ENCODE measurements around the gene CHST1. TPM values are rescaled to one million over a fixed set of nuclear protein-coding genes. Genes with fewer than 3 reads are reported as not detected.

Gene CHST1
- total RNA-seq, 2 donors from 2014 or later = 3.3 to 5.2 TPM

GRCh38 chr11:45662665-45663485 lies 2.5 kb downstream of the CHST1 start:
- intact Hi-C loops (cut with DNase I) = no loop called here

GRCh38 chr11:45662096-45662664 lies 3.2 kb downstream of the CHST1 start:
- peak; percentile 38 for DNase-seq (ENCODE audit: low spot score)
- intact Hi-C loops (cut with DNase I) = no loop called here

More at GRCh38 chr11:45662665-45663485, 2.5 kb downstream of the CHST1 start:
- peak; percentile 68 for DNase-seq (ENCODE audit: low spot score)

DNA sequence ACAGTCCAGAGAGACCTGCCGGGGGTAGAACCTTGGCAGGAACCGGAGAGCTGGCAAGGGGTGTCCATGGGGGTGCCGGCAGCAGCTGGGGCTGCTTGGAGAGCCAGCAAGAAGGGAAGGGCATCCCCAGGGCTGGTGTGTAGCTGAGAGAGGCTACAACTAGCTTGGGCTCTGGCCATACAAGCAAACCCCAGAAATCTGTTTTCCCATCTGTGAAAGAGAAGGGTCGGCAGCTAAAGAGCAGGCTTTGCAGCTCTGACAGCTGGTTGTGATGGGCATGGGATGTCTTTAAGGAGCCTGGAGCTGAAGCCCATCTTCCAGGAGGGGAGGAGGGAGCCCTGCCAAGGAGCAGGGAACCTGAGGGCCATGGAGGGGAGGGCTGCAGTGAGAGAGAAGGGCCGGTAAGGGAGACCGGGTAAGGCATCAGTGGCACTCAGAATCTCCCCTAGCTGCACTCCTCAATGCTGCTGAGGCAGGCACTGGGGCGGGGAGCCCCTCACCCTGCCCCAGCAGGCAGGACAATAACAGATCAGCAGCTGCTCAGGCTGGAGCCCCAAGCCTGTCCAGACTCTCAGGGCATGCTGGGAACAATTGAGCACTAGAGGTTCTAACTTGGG lies 3.9 kb downstream of the CHST1 start:
- DNase-seq (ENCODE audit: low spot score) = peak; percentile 58
- intact Hi-C loops (cut with DNase I) = no loop called here

DNA sequence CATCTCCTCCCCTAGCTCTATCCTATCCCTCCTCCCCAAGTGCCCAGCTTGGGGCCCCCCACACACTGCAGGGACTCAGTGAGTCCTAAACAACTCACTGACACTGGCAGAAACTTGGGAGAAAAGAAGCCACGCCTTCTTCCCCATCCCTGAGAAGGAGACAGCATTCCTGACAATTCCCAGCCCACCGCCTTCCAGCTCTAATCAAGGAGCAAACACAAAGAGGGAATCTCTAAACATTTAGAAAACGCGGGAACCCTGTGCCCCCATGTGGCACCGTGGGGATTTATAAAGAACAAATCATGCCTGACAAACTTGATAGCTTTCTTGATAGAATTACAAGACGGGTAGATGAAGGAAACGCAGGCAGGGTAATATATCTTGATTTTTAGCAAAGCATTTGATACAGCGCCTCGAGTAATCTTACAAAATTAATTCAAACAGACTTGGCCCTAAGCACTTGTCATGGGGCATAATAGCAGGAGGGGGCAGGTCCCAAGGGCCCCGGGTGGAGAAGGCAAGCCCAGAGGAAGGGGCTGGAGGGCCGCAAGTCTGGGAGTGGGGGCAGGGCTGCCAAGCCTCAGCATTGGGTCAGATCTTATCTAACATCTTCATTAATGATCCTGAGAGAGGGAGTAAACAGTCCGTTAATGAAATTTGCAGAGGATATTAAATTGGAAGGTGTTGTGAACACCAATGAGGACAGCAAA lies 4.5 kb downstream of the CHST1 start:
- DNase-seq (ENCODE audit: low spot score) = peak; percentile 40
- intact Hi-C loops (cut with DNase I) = no loop called here

- DNase-seq (ENCODE audit: low spot score) = peak; percentile 47
- intact Hi-C loops (cut with DNase I) = loop anchor here (1.0 to 10.0 kb wide), 2 partner anchors 37 to 285 kb away; no protein-coding TSS in a partner anchor
These were observed 5.6 kb downstream of the CHST1 start for GRCh38 chr11:45659818-45660160.

- intact Hi-C loops (cut with DNase I) = loop anchor here (1.0 to 10.0 kb wide), 2 partner anchors 37 to 284 kb away; no protein-coding TSS in a partner anchor
- DNase-seq (ENCODE audit: low spot score) = peak; percentile 67
These were observed 6.2 kb downstream of the CHST1 start for GRCh38 chr11:45659031-45659817.

DNA sequence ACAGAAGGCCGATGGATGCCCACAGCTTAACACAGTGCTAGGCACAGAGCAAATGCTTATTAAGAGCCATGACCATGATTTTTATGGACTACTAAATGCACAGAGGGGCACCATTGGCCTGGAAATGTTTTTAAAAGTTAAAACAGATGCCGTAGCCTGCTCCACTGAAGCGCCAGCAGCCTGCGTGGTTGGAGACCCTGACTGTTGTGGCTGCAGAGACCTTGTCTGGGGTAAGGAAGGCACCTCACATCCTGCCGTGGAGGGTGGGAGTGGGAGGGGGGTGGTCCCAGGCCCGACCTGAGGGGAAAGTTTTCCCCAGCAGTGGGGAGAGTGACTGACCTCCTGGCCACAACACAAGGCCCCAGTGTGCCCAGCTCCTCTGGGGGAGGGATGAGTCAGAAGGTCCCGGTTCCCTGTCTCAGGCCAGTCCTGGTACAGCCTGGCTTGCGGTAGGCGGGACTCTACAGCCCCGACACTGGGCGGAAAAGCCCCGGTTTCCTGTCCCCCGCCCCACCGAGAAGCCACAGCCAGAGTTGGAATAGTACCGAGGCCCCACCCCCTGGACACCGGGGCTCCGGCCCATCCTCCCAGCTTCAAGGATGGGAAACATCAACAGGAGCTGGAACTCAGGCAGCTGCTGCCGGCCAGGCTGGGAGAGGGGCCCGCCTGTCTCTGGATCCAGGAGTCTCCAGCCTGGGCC lies 7.0 kb downstream of the CHST1 start:
- DNase-seq (ENCODE audit: low spot score) = peak; percentile 88
- intact Hi-C loops (cut with DNase I) = loop anchor here (10.0 kb wide), 1 partner anchor 284 kb away; no protein-coding TSS in a partner anchor

GRCh38 chr11:45657496-45658260 lies 7.7 kb downstream of the CHST1 start:
- DNase-seq (ENCODE audit: low spot score) = peak; percentile 47
- intact Hi-C loops (cut with DNase I) = loop anchor here (10.0 kb wide), 1 partner anchor 283 kb away; no protein-coding TSS in a partner anchor

GRCh38 chr11:45655831-45656230 lies 9.6 kb downstream of the CHST1 start:
- no peak for DNase-seq (ENCODE audit: low spot score)
- intact Hi-C loops (cut with DNase I) = loop anchor here (10.0 kb wide), 1 partner anchor 281 kb away; no protein-coding TSS in a partner anchor

DNA sequence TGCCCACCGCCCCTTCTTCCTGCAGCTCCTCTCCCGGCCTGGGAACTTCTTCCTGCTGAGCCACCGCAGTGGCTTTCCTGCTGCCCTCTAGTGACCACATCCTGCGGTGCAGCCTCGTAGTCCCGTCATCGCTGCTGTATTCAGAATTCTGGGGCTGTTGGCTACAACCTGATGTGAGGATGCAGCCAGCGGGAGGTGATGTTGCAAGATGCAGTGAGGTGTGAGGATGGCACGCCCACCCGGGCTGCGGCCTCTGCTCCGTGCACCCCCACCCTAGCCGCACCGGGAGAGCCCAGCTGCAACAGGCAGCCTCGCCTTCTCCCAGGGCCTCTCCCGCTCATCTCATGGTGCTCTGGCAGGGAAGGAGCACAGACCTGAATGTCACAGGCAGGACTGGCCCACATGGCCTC lies 10.1 kb downstream of the CHST1 start:
- intact Hi-C loops (cut with DNase I) = loop anchor here (10.0 kb wide), 1 partner anchor 281 kb away; no protein-coding TSS in a partner anchor

GRCh38 chr11:45655012-45655283 lies 10.5 kb downstream of the CHST1 start:
- intact Hi-C loops (cut with DNase I) = loop anchor here (10.0 kb wide), 1 partner anchor 280 kb away; no protein-coding TSS in a partner anchor

More for the DNA sequence above, 10.1 kb downstream of the CHST1 start:
- DNase-seq (ENCODE audit: low spot score) = peak; percentile 92

DNA sequence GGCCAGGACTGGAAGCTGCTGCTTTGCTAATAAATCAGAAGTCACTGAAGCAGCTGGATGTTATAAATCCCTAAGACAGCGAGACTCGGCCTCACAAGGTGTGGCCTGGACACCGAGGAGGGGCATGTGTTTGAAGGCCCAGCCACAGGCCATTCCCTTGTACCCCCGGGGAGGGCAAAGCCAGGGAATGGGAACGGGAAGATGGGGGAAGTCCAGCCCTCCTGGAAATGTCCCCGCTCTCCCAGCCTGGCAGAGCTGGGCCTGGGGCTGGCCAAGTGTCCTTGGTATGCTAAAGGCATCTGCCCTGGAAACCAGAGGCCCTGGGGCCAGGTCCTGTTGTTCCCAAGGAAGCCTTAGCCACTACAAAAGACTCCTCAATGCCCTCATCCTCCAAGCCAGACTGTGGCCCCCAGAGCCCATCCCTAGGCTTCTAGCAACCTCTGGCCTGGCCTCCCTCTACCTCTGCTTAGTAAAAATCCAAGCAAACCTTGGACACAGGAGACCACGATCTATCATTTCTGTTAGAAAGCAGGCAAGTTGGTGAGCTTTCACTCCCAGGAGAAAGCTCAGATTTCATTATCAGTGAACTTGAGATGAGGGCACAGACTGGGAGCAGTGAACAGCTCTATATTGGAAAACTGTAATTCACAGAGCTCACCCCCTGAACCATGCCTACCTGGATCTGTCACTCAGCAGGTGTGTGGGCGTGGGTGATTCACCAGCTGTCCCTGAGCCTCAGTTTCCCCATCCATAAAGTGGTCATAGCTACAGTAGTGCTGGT lies 11.0 kb downstream of the CHST1 start:
- DNase-seq (ENCODE audit: low spot score) = peak; percentile 72
- intact Hi-C loops (cut with DNase I) = loop anchor here (10.0 kb wide), 1 partner anchor 280 kb away; no protein-coding TSS in a partner anchor

More at GRCh38 chr11:45655012-45655283, 10.5 kb downstream of the CHST1 start:
- DNase-seq (ENCODE audit: low spot score) = no peak

GRCh38 chr11:45653277-45653676 lies 12.1 kb downstream of the CHST1 start:
- intact Hi-C loops (cut with DNase I) = loop anchor here (10.0 kb wide), 1 partner anchor 278 kb away; no protein-coding TSS in a partner anchor
- no peak for DNase-seq (ENCODE audit: low spot score)

- DNase-seq (ENCODE audit: low spot score) = no peak
- intact Hi-C loops (cut with DNase I) = loop anchor here (10.0 kb wide), 1 partner anchor 278 kb away; no protein-coding TSS in a partner anchor
These were observed 12.6 kb downstream of the CHST1 start for GRCh38 chr11:45652781-45653180.

DNA sequence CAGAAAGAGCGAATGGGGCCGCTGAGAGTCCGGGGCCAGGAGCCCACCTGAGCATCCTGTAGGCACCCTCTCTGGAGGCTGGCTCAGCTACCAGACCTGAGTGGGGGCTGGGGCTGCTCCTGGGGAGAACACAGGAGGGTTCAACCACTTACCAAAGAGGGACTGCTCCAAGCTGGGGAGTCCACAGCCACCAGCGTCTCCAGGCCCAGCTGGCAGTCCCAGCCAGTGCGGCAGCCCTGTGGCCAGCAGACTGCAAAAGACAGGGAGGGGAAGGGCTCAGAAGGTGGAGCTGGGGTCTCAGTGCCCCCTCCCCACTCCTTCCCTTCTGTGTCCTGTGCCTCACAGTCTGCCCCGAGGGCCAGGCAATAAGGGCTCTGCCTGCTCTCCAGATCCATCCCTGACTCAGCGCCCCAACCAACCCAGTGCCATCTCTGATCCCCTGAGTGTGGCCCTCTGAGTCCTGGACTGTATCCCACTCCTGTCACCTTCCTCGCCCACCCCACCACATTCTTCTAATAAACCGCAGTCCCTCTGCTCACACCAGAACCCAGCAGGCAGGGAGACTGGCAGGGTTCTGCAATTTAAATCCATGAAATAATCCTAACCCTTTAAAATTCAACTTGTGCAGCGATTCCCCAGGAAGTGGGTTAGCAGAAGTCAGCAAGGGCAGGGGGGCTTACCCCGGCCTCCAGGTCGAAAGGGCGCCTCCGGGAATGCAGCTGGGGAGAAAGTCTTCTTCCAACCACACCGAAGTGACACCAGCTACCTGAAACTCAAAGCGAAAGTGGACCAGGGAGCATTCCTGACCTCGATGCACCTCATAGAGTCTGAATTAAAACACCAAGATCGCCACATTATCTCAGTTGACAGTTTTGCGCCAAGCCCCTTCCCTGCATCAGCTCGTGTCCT lies 13.3 kb downstream of the CHST1 start:
- intact Hi-C loops (cut with DNase I) = loop anchor here (10.0 kb wide), 1 partner anchor 277 kb away; no protein-coding TSS in a partner anchor
- peak; percentile 74 for DNase-seq (ENCODE audit: low spot score)

Measured in posterior vena cava (tissue), 2 donors.